Measurements from ENCODE around the gene TCHP. TPM values are rescaled to one million over a fixed set of nuclear protein-coding genes. Genes with fewer than 3 reads are reported as not detected.
"Not testable (repeated sequence)": the region's sequence is repeated elsewhere in the genome, so short reads cannot be mapped to it uniquely, and the experiment has no call there.

Gene TCHP
- total RNA-seq, 2 experiments from 2014 or later = 13.3 to 29.8 TPM

DNA sequence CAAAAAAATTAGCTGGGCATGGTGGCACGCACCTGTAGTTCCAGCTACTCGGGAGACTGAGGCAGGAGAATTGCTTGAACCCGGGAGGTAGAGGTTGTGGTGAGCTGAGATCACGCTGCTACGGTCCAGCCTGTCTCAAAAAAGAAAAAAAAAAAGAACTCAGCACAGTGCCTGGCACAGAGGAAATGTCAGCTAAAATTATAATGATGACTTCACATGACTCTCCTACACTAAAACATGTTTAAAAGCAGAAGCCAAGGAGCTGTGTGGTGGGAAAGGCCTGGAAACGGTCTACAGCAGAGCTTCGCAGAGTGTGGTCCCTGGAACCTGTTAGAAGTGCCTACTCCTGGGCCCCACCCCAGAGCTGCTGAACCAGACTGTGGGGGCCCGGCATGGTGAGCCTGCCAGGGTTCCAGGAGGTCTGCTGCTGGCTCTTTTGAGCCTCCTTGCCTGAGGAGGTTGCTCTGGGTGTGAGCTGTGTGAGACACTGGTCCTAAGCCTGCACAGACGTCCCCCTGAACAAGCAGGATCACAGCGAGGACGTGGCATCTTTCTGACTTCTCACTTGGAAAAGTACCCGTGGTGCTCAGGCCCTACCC, 28.1 kb downstream of the TCHP start:
- H2AFZ ChIP-seq (ENCODE audit: low read length) = no peak overlapping the region
- H3K36me3 ChIP-seq (ENCODE audit: insufficient read depth, low read length) = peaks cover 77% of the 10 kb centered on the region
- intact Hi-C loops (cut with micrococcal nuclease; ENCODE audit: unreplicated experiment) = no loop called here
- ChIA-PET POLR2A (no interaction called here), CTCF (ENCODE audit: unreplicated experiment) (interaction anchor here (0.5 to 1.1 kb wide), 3 partner anchors 10 to 265 kb away, joined by 4 read pairs; no protein-coding TSS in a partner anchor)
- no peak overlapping the region for H3K27ac ChIP-seq (ENCODE audit: low read depth, low read length, poor library complexity, severe bottlenecking)
- H3K9me2 ChIP-seq (ENCODE audit: insufficient read depth, low read length) = no peaks in the 10 kb centered on the region
- DNase-seq (ENCODE audit: low spot score) = no peak
- H3K4me1 ChIP-seq (ENCODE audit: insufficient read depth, low read length, poor library complexity, severe bottlenecking) = peaks cover 14% of the 10 kb centered on the region
- no peaks in the 10 kb centered on the region for H4K20me1 ChIP-seq (ENCODE audit: insufficient read depth, low read length)
- no peak overlapping the region for H3K4me2 ChIP-seq (ENCODE audit: low read length)
- TF ChIP-seq, protein P1, sequence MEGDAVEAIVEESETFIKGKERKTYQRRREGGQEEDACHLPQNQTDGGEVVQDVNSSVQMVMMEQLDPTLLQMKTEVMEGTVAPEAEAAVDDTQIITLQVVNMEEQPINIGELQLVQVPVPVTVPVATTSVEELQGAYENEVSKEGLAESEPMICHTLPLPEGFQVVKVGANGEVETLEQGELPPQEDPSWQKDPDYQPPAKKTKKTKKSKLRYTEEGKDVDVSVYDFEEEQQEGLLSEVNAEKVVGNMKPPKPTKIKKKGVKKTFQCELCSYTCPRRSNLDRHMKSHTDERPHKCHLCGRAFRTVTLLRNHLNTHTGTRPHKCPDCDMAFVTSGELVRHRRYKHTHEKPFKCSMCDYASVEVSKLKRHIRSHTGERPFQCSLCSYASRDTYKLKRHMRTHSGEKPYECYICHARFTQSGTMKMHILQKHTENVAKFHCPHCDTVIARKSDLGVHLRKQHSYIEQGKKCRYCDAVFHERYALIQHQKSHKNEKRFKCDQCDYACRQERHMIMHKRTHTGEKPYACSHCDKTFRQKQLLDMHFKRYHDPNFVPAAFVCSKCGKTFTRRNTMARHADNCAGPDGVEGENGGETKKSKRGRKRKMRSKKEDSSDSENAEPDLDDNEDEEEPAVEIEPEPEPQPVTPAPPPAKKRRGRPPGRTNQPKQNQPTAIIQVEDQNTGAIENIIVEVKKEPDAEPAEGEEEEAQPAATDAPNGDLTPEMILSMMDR (conservative IDR thresholded peaks at IDR 0.05; ENCODE audit: low read length) = no peak
- no peak for TF ChIP-seq EZH2phosphoT487 (IDR thresholded peaks at IDR 0.05; ENCODE audit: borderline replicate concordance, low read depth, low read length)
- no TSS peak for BruUV-seq (replicated peaks)
- no peak overlapping the region for H3K4me3 ChIP-seq (ENCODE audit: low read depth, low read length, poor library complexity, severe bottlenecking)
- no peaks in the 10 kb centered on the region for H3K9me3 ChIP-seq (ENCODE audit: low read length)
- no peaks in the 10 kb centered on the region for H3K79me2 ChIP-seq (ENCODE audit: insufficient read depth, low read depth, low read length)

DNA sequence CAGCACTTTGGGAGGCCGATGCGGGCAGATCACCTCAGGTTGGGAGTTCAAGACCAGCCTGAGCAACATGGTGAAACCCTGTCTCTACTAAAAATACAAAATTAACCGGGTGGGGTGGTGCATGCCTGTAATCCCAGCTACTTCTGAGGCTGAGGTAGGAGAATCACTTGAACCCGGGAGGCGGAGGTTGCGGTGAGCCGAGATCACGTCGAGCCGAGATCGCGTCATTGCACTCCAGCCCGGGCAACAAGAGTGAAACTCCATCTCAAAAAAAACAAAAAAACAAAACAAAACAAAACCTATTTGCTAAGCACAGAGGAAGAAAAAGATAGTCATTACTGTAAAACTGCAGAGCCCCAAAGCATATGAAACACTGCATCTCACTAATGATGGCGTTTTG, 29.3 kb downstream of the TCHP start:
- H3K4me2 ChIP-seq (ENCODE audit: low read length); H3K9me3 ChIP-seq (ENCODE audit: low read length); H3K4me3 ChIP-seq (ENCODE audit: low read depth, low read length, poor library complexity, severe bottlenecking); DNase-seq (ENCODE audit: low spot score); intact Hi-C loops (cut with micrococcal nuclease; ENCODE audit: unreplicated experiment); BruUV-seq (replicated peaks); H3K79me2 ChIP-seq (ENCODE audit: insufficient read depth, low read depth, low read length); H4K20me1 ChIP-seq (ENCODE audit: insufficient read depth, low read length); H3K9me2 ChIP-seq (ENCODE audit: insufficient read depth, low read length); H3K27ac ChIP-seq (ENCODE audit: low read depth, low read length, poor library complexity, severe bottlenecking); H3K4me1 ChIP-seq (ENCODE audit: insufficient read depth, low read length, poor library complexity, severe bottlenecking); H2AFZ ChIP-seq (ENCODE audit: low read length): not testable (repeated sequence)
- H3K36me3 ChIP-seq (ENCODE audit: insufficient read depth, low read length) = peaks cover 86% of the 10 kb centered on the region
- POLR2A ChIA-PET = interaction anchor here (0.6 kb wide), 1 partner anchor 171 kb away, joined by 3 read pairs; no protein-coding TSS in a partner anchor
- CTCF ChIA-PET (ENCODE audit: unreplicated experiment) = interaction anchor here (0.6 kb wide), 1 partner anchor 18 kb away, joined by 3 read pairs; no protein-coding TSS in a partner anchor

GRCh38 chr12:109930028-109930800, 30.1 kb downstream of the TCHP start:
- CTCF ChIA-PET (ENCODE audit: unreplicated experiment) = no interaction called here
- Histone ChIP-seq H3K9me2 (ENCODE audit: insufficient read depth, low read length) (no peaks in the 10 kb centered on the region), H3K79me2 (ENCODE audit: insufficient read depth, low read depth, low read length) (no peaks in the 10 kb centered on the region), H3K27ac (ENCODE audit: low read depth, low read length, poor library complexity, severe bottlenecking) (no peak overlapping the region), H4K20me1 (ENCODE audit: insufficient read depth, low read length) (no peaks in the 10 kb centered on the region), H3K4me3 (ENCODE audit: low read depth, low read length, poor library complexity, severe bottlenecking) (no peak overlapping the region), H3K4me2 (ENCODE audit: low read length) (no peak overlapping the region), H3K36me3 (ENCODE audit: insufficient read depth, low read length) (peaks cover 92% of the 10 kb centered on the region), H3K9me3 (ENCODE audit: low read length) (no peaks in the 10 kb centered on the region), H2AFZ (ENCODE audit: low read length) (no peak overlapping the region), H3K4me1 (ENCODE audit: insufficient read depth, low read length, poor library complexity, severe bottlenecking) (no peaks in the 10 kb centered on the region)
- POLR2A ChIA-PET = no interaction called here
- DNase-seq (ENCODE audit: low spot score) = no peak
- TF ChIP-seq, protein P1 (conservative IDR thresholded peaks at IDR 0.05; ENCODE audit: low read length) = no peak
- TF ChIP-seq EZH2phosphoT487 (IDR thresholded peaks at IDR 0.05; ENCODE audit: borderline replicate concordance, low read depth, low read length) = no peak
- intact Hi-C loops (cut with micrococcal nuclease; ENCODE audit: unreplicated experiment) = no loop called here
- BruUV-seq (replicated peaks) = no TSS peak
